Measurements from ENCODE around the gene FREM2.

- TF ChIP-seq CTCF (IDR thresholded peaks at IDR 0.05; ENCODE audit: insufficient read depth, low read depth, low read length), result no peak
- no peak for TF ChIP-seq EZH2 (IDR thresholded peaks at IDR 0.05; ENCODE audit: insufficient read depth, low read length)
These were observed 246.9 kb downstream of the FREM2 start for GRCh38 chr13:38933786-38934185.

Measured in astrocyte (in vitro differentiated cells and primary cell).